ENCODE results near the gene PROSER2. TPM values are rescaled to one million over a fixed set of nuclear protein-coding genes. Genes with fewer than 3 reads are reported as not detected.
A peak's percentile ranks its signal among the peaks of the same experiment; 100 is the strongest.

The PROSER2 gene
- total RNA-seq, 1 donor from 2014 or later = 5.7 TPM

GRCh38 chr10:11789306-11789705 is 33.9 kb upstream of the PROSER2 start:
- no peaks in the 10 kb centered on the region for H3K36me3 Mint-ChIP-seq (ENCODE audit: low read depth, unreplicated experiment)
- peaks cover 3% of the 10 kb centered on the region for H3K27me3 Mint-ChIP-seq (ENCODE audit: unreplicated experiment)
- TF ChIP-seq, protein P1, sequence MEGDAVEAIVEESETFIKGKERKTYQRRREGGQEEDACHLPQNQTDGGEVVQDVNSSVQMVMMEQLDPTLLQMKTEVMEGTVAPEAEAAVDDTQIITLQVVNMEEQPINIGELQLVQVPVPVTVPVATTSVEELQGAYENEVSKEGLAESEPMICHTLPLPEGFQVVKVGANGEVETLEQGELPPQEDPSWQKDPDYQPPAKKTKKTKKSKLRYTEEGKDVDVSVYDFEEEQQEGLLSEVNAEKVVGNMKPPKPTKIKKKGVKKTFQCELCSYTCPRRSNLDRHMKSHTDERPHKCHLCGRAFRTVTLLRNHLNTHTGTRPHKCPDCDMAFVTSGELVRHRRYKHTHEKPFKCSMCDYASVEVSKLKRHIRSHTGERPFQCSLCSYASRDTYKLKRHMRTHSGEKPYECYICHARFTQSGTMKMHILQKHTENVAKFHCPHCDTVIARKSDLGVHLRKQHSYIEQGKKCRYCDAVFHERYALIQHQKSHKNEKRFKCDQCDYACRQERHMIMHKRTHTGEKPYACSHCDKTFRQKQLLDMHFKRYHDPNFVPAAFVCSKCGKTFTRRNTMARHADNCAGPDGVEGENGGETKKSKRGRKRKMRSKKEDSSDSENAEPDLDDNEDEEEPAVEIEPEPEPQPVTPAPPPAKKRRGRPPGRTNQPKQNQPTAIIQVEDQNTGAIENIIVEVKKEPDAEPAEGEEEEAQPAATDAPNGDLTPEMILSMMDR (IDR thresholded peaks at IDR 0.05; ENCODE audit: unreplicated experiment) = no peak
- H3K27ac Mint-ChIP-seq (ENCODE audit: unreplicated experiment) = no peak overlapping the region
- no peak for DNase-seq (ENCODE audit: low spot score)
- H3K4me1 Mint-ChIP-seq (ENCODE audit: unreplicated experiment) = no peaks in the 10 kb centered on the region
- H3K4me3 Mint-ChIP-seq (ENCODE audit: unreplicated experiment) = no peak overlapping the region
- H3K9me3 Mint-ChIP-seq (ENCODE audit: unreplicated experiment) = no peaks in the 10 kb centered on the region

DNA sequence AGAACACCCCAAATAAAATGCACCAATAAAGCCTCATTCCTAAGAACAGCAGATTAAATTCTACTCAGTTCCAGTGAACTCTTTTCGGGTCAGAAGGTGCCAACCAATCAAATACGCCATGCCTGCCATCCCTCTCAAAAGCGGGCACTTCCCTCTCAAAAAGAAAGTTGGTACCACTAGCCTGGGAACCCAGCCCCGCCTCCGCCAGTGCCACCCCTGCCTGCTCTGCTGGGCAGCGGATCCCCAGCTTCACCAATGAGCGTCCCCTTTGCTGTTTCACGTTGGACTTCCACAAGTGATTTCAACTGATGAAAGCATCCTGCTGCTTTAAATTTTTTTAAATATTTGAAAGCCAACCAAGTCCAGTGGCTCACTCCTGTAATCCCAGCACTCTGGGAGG is 33.2 kb upstream of the PROSER2 start:
- Mint-ChIP-seq H3K27ac (ENCODE audit: unreplicated experiment) (no peak overlapping the region), H3K9me3 (ENCODE audit: unreplicated experiment) (no peaks in the 10 kb centered on the region), H3K4me1 (ENCODE audit: unreplicated experiment) (no peaks in the 10 kb centered on the region), H3K36me3 (ENCODE audit: low read depth, unreplicated experiment) (no peaks in the 10 kb centered on the region), H3K27me3 (ENCODE audit: unreplicated experiment) (peaks cover 3% of the 10 kb centered on the region), H3K4me3 (ENCODE audit: unreplicated experiment) (no peak overlapping the region)
- no peak for DNase-seq (ENCODE audit: low spot score)
- TF ChIP-seq, protein P1 (IDR thresholded peaks at IDR 0.05; ENCODE audit: unreplicated experiment) = no peak

DNA sequence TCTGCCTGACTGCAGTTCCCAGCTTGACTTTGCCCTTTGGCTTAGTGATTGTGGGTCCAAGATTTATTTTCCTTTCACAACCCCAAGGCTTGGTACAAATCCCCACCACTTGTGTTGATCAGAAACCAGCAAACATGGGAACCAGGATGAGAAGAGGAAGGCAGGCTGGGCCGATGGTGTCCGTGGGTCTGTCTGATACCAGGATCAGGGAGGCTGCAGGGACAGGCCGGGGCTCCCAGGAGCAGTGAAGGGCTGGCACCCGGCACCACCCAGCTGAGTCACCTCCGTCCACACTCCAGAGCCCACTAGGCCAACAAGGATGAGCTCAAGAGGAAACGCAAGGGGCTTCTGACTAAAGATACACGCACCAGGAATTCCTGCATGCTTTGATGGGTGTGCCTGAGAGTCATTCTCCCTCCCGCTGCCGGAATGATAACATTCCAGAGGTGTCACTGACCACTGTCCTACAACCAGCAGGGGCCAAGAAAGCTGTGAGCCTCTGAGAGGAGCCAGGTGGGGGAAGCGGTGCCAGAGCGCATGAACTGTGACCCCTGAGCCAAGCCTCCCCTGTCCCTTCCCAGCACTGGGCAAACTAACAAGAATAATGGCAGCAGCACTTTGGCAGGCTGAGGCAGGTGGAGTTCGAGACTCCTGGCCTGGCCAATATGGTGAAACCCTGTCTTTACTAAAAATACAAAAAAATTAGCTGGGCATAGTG is 29.2 kb upstream of the PROSER2 start:
- no peak overlapping the region for H3K27ac Mint-ChIP-seq (ENCODE audit: unreplicated experiment)
- H3K4me3 Mint-ChIP-seq (ENCODE audit: unreplicated experiment) = no peak overlapping the region
- peaks cover 5% of the 10 kb centered on the region for H3K36me3 Mint-ChIP-seq (ENCODE audit: low read depth, unreplicated experiment)
- TF ChIP-seq, protein P1 (IDR thresholded peaks at IDR 0.05; ENCODE audit: unreplicated experiment) = no peak
- peaks cover 7% of the 10 kb centered on the region for H3K4me1 Mint-ChIP-seq (ENCODE audit: unreplicated experiment)
- peaks cover 5% of the 10 kb centered on the region for H3K27me3 Mint-ChIP-seq (ENCODE audit: unreplicated experiment)
- DNase-seq (ENCODE audit: low spot score) = no peak
- no peaks in the 10 kb centered on the region for H3K9me3 Mint-ChIP-seq (ENCODE audit: unreplicated experiment)

DNA sequence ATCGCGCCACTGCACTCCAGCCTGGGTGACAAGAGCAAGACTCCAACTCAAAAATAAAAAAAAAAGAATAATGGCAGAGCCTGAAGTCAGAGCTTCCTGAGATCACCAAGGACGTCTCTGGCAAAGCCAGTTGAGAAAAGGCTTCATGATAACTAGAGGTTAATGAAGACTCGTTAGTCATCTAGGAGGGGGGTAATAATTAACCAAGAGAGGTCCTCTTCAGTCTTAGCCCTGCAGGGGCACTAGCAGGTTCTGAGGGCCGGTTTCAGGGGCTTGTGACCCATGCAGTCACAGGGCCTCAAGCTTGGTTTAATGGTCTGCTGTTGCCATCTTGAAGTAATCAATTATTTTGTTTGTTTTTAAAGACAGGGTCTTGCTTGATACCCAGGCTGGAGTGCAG is 28.6 kb upstream of the PROSER2 start:
- no peak overlapping the region for H3K27ac Mint-ChIP-seq (ENCODE audit: unreplicated experiment)
- DNase-seq (ENCODE audit: low spot score) = no peak
- H3K36me3 Mint-ChIP-seq (ENCODE audit: low read depth, unreplicated experiment) = peaks cover 5% of the 10 kb centered on the region
- H3K9me3 Mint-ChIP-seq (ENCODE audit: unreplicated experiment) = no peaks in the 10 kb centered on the region
- H3K27me3 Mint-ChIP-seq (ENCODE audit: unreplicated experiment) = peaks cover 3% of the 10 kb centered on the region
- TF ChIP-seq, protein P1 (IDR thresholded peaks at IDR 0.05; ENCODE audit: unreplicated experiment) = no peak
- H3K4me1 Mint-ChIP-seq (ENCODE audit: unreplicated experiment) = peaks cover 8% of the 10 kb centered on the region
- no peak overlapping the region for H3K4me3 Mint-ChIP-seq (ENCODE audit: unreplicated experiment)

DNA sequence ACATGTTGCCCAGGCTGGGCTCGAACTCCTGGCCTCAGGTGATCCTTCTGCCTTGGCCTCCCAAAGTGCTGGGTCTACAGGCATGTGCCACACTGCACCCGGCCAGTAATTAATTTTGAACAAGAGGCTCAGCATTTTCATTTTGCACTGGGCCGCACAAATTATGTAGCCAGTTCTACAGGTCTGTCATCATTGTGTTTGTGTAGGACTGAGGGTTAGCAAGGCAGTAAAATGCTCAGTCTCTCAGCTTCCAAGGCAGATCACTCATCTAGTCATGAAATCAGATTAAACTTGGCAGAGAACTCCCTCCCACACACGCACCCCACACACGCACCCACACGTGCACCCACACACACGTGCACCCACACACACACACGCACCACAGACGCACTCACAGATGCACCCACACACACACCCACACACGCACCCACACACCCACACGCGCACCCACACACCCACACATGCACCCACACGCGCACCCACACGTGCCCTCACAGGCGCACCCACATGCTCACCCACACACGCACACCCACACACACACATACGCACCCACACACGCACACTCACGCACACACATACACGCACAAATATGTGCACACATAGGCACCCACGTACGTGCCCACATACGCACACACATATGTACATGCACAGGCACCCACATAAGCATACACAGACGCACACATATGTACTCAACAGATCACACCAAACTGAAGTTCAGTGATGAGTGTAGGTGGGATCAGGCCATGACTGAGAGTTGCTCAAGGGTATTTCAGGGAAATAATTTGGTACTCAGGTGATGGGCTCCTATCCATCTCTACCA is 27.8 kb upstream of the PROSER2 start:
- H3K9me3 Mint-ChIP-seq (ENCODE audit: unreplicated experiment) = no peaks in the 10 kb centered on the region

More for the DNA sequence above, 27.8 kb upstream of the PROSER2 start:
- Mint-ChIP-seq H3K36me3 (ENCODE audit: low read depth, unreplicated experiment) (peaks cover 5% of the 10 kb centered on the region), H3K4me3 (ENCODE audit: unreplicated experiment) (peak overlapping the region; percentile 70), H3K4me1 (ENCODE audit: unreplicated experiment) (peaks cover 8% of the 10 kb centered on the region), H3K27me3 (ENCODE audit: unreplicated experiment) (peaks cover 3% of the 10 kb centered on the region), H3K27ac (ENCODE audit: unreplicated experiment) (no peak overlapping the region)
- no peak for DNase-seq (ENCODE audit: low spot score)
- TF ChIP-seq, protein P1 (IDR thresholded peaks at IDR 0.05; ENCODE audit: unreplicated experiment) = no peak

Data from endothelial cell (in vitro differentiated cells).